CD4-positive, CD25-positive, alpha-beta regulatory T cell (primary cell): ENCODE data around the gene TCF7L2. TPM values are rescaled to one million over a fixed set of nuclear protein-coding genes. Genes with fewer than 3 reads are reported as not detected.

Source experiments
- ATAC-seq, 2 donors: fragments of 150-1000 bp; cut with Tn5 transposase; one replicate each; pipeline ENCODE4 v1.10.0; 2021; ENCODE audit warnings: low read depth in 2 of 2, moderate number of reproducible peaks in 2 of 2, moderate library complexity in 1 of 2
- DNase-seq, 3 donors: peaks; one replicate each; pipeline versions ENCODE4 v3.0.0 to v3.0.0-alpha.2; 2012 to 2022; ENCODE audit warnings: mixed read lengths in 1 of 3
- H3K27ac ChIP-seq: one replicate; pipeline ENCODE4 v1.7.0; 2013; ENCODE audit warnings: mild to moderate bottlenecking, low read length; ENCODE audit not compliant: insufficient read depth, poor library complexity, severe bottlenecking
- H3K27me3 ChIP-seq: one replicate; pipeline ENCODE4 v1.7.0; 2013; ENCODE audit warnings: low read length; ENCODE audit not compliant: control insufficient read depth, insufficient read depth
- H3K36me3 ChIP-seq: one replicate; pipeline ENCODE4 v1.7.0; 2013; ENCODE audit warnings: mild to moderate bottlenecking, low read length, moderate library complexity; ENCODE audit not compliant: control insufficient read depth, insufficient read depth
- H3K4me1 ChIP-seq: 2 replicates; pipeline ENCODE4 v1.7.0; 2013; ENCODE audit warnings: mild to moderate bottlenecking, low read length; ENCODE audit not compliant: insufficient read depth, control insufficient read depth, poor library complexity, severe bottlenecking
- H3K4me3 ChIP-seq: one replicate; pipeline ENCODE4 v1.7.0; 2013; ENCODE audit warnings: low read depth, mild to moderate bottlenecking, low read length, moderate library complexity
- H3K9me3 ChIP-seq, 2 experiments: 1 replicate in 1 of 2; 2 replicates in 1 of 2; pipeline ENCODE4 v1.7.0; 2013; ENCODE audit warnings: low read length in 2 of 2, mild to moderate bottlenecking in 1 of 2, moderate library complexity in 1 of 2; ENCODE audit not compliant: control insufficient read depth in 2 of 2
- H3K27ac Mint-ChIP-seq, 3 donors: one replicate each; pipeline ENCODE4 v1.8.0; 2020 to 2022; ENCODE audit warnings: mild to moderate bottlenecking in 3 of 3, mixed read lengths in 3 of 3, moderate library complexity in 2 of 3
- H3K27me3 Mint-ChIP-seq: one replicate; pipeline ENCODE4 v1.8.0; 2022; ENCODE audit warnings: mild to moderate bottlenecking, mixed read lengths
- H3K36me3 Mint-ChIP-seq: one replicate; pipeline ENCODE4 v1.8.0; 2020; ENCODE audit warnings: mixed read lengths
- H3K4me1 Mint-ChIP-seq, 4 donors: one replicate each; pipeline ENCODE4 v1.8.0; 2020 to 2022; ENCODE audit warnings: mixed read lengths in 4 of 4, mild to moderate bottlenecking in 1 of 4
- H3K4me3 Mint-ChIP-seq, 4 donors: one replicate each; pipeline ENCODE4 v1.8.0; 2020 to 2022; ENCODE audit warnings: mild to moderate bottlenecking in 4 of 4, mixed read lengths in 4 of 4, moderate library complexity in 3 of 4
- H3K9me3 Mint-ChIP-seq, 7 donors: one replicate each; pipeline ENCODE4 v1.8.0; 2020 to 2022; ENCODE audit warnings: mixed read lengths in 7 of 7, mild to moderate bottlenecking in 3 of 7, moderate library complexity in 2 of 7
- polyA plus RNA-seq, 4 donors: library from polyadenylated mRNA; unstranded; fragments of 300-500 nt; fragmentation: Illumina TruSeq; gene quantifications; one replicate each; pipeline ENCODE4 v1.2.3, GENCODE V29; 2021
- total RNA-seq: library from RNA; stranded (reverse); gene quantifications from one replicate; pipeline ENCODE4 v1.2.3, GENCODE V29; 2022

TCF7L2 gene
- total and polyA plus RNA-seq, 5 donors from 2014 or later: 0.38 to 1.8 (median 0.52) TPM; not detected in 1

GRCh38 chr10:113177156-113177935 is 227.3 kb downstream of the TCF7L2 start:
- ATAC-seq (no peak), DNase-seq (no peak)
- H3K27ac Mint-ChIP-seq: peak overlapping the region in 1 of 3 donors; percentile 38
- Histone ChIP-seq H3K4me1 (no peaks in the 10 kb centered on the region), H3K9me3 (no peaks in the 10 kb centered on the region), H3K27ac (no peak overlapping the region), H3K36me3 (no peaks in the 10 kb centered on the region), H3K4me3 (no peak overlapping the region), H3K27me3 (peaks cover 2% of the 10 kb centered on the region)
- H3K36me3 Mint-ChIP-seq: no peaks in the 10 kb centered on the region
- H3K4me1 Mint-ChIP-seq: no peaks in the 10 kb centered on the region
- H3K4me3 Mint-ChIP-seq: no peak overlapping the region
- peaks cover 12% of the 10 kb centered on the region for H3K27me3 Mint-ChIP-seq
- no peaks in the 10 kb centered on the region for H3K9me3 Mint-ChIP-seq

GRCh38 chr10:113177936-113178335 is 227.9 kb downstream of the TCF7L2 start:
- no peaks in the 10 kb centered on the region for H3K4me1 ChIP-seq
- Mint-ChIP-seq H3K36me3 (no peaks in the 10 kb centered on the region), H3K4me3 (no peak overlapping the region), H3K9me3 (no peaks in the 10 kb centered on the region), H3K27ac (peak overlapping the region in 1 of 3 donors; percentile 38), H3K4me1 (no peaks in the 10 kb centered on the region), H3K27me3 (peaks cover 11% of the 10 kb centered on the region)
- H3K36me3 ChIP-seq: no peaks in the 10 kb centered on the region
- DNase-seq (no peak), ATAC-seq (no peak)
- H3K27me3 ChIP-seq: peaks cover 2% of the 10 kb centered on the region
- H3K4me3 ChIP-seq: no peak overlapping the region
- H3K27ac ChIP-seq: no peak overlapping the region
- H3K9me3 ChIP-seq: no peaks in the 10 kb centered on the region

GRCh38 chr10:113178771-113179170 is 228.7 kb downstream of the TCF7L2 start:
- H3K4me1 Mint-ChIP-seq: no peaks in the 10 kb centered on the region
- H3K27ac ChIP-seq: no peak overlapping the region
- H3K4me3 Mint-ChIP-seq: no peak overlapping the region

GRCh38 chr10:113179265-113179664 is 229.2 kb downstream of the TCF7L2 start:
- Mint-ChIP-seq H3K4me3 (no peak overlapping the region), H3K9me3 (no peaks in the 10 kb centered on the region), H3K36me3 (no peaks in the 10 kb centered on the region), H3K27ac (no peak overlapping the region), H3K27me3 (peaks cover 5% of the 10 kb centered on the region), H3K4me1 (no peaks in the 10 kb centered on the region)
- no peak overlapping the region for H3K27ac ChIP-seq
- no peaks in the 10 kb centered on the region for H3K27me3 ChIP-seq
- no peaks in the 10 kb centered on the region for H3K4me1 ChIP-seq
- no peak for DNase-seq
- no peaks in the 10 kb centered on the region for H3K36me3 ChIP-seq
- no peak overlapping the region for H3K4me3 ChIP-seq
- no peak for ATAC-seq
- no peaks in the 10 kb centered on the region for H3K9me3 ChIP-seq

More at GRCh38 chr10:113178771-113179170, 228.7 kb downstream of the TCF7L2 start:
- Mint-ChIP-seq H3K27ac (no peak overlapping the region), H3K27me3 (peaks cover 8% of the 10 kb centered on the region), H3K9me3 (no peaks in the 10 kb centered on the region), H3K36me3 (no peaks in the 10 kb centered on the region)
- ATAC-seq (no peak), DNase-seq (no peak)
- Histone ChIP-seq H3K36me3 (no peaks in the 10 kb centered on the region), H3K9me3 (no peaks in the 10 kb centered on the region), H3K4me3 (no peak overlapping the region), H3K27me3 (peaks cover 2% of the 10 kb centered on the region), H3K4me1 (no peaks in the 10 kb centered on the region)

GRCh38 chr10:113179966-113180365 is 229.9 kb downstream of the TCF7L2 start:
- H3K36me3 ChIP-seq: no peaks in the 10 kb centered on the region
- Mint-ChIP-seq H3K9me3 (no peaks in the 10 kb centered on the region), H3K27ac (no peak overlapping the region), H3K4me3 (no peak overlapping the region), H3K36me3 (no peaks in the 10 kb centered on the region), H3K4me1 (no peaks in the 10 kb centered on the region), H3K27me3 (peaks cover 10% of the 10 kb centered on the region)
- no peaks in the 10 kb centered on the region for H3K4me1 ChIP-seq
- no peaks in the 10 kb centered on the region for H3K27me3 ChIP-seq
- ATAC-seq (no peak), DNase-seq (no peak)
- H3K4me3 ChIP-seq: no peak overlapping the region
- H3K9me3 ChIP-seq: no peaks in the 10 kb centered on the region
- H3K27ac ChIP-seq: no peak overlapping the region

GRCh38 chr10:113180401-113181154 is 230.5 kb downstream of the TCF7L2 start:
- H3K4me3 ChIP-seq: no peak overlapping the region
- Mint-ChIP-seq H3K4me1 (no peaks in the 10 kb centered on the region), H3K9me3 (no peaks in the 10 kb centered on the region), H3K27ac (no peak overlapping the region), H3K36me3 (no peaks in the 10 kb centered on the region), H3K27me3 (peaks cover 13% of the 10 kb centered on the region), H3K4me3 (no peak overlapping the region)
- no peaks in the 10 kb centered on the region for H3K4me1 ChIP-seq
- H3K9me3 ChIP-seq: no peaks in the 10 kb centered on the region
- H3K27me3 ChIP-seq: no peaks in the 10 kb centered on the region
- no peak for DNase-seq
- ATAC-seq: no peak
- no peaks in the 10 kb centered on the region for H3K36me3 ChIP-seq
- no peak overlapping the region for H3K27ac ChIP-seq

GRCh38 chr10:113182154-113182553 is 232.1 kb downstream of the TCF7L2 start:
- Mint-ChIP-seq H3K4me1 (no peaks in the 10 kb centered on the region), H3K27me3 (peaks cover 13% of the 10 kb centered on the region), H3K9me3 (no peaks in the 10 kb centered on the region), H3K27ac (no peak overlapping the region), H3K4me3 (no peak overlapping the region), H3K36me3 (no peaks in the 10 kb centered on the region)
- no peak overlapping the region for H3K27ac ChIP-seq
- no peak overlapping the region for H3K4me3 ChIP-seq
- DNase-seq: no peak
- H3K36me3 ChIP-seq: no peaks in the 10 kb centered on the region
- H3K27me3 ChIP-seq: no peaks in the 10 kb centered on the region
- no peaks in the 10 kb centered on the region for H3K9me3 ChIP-seq
- ATAC-seq: no peak
- no peaks in the 10 kb centered on the region for H3K4me1 ChIP-seq
